GM21367 (cell line): ENCODE results near the gene MYO3A.

ENCODE experiments used
- ATAC-seq: cut with Tn5 transposase; IDR thresholded peaks from one replicate; pipeline ENCODE4 v1.9.1; 2021; ENCODE audit not compliant: unreplicated experiment

Gene MYO3A

GRCh38 chr10:25933653-25934608, at the start of gene MYO3A:
MYO3A (plus strand) TSS chr10:25934229; CDS start chr10:25952111, 17,882 bp downstream.
- no peak for ATAC-seq

GRCh38 chr10:25888627-25889026, 45.4 kb upstream of the MYO3A start:
- ATAC-seq, result no peak

DNA sequence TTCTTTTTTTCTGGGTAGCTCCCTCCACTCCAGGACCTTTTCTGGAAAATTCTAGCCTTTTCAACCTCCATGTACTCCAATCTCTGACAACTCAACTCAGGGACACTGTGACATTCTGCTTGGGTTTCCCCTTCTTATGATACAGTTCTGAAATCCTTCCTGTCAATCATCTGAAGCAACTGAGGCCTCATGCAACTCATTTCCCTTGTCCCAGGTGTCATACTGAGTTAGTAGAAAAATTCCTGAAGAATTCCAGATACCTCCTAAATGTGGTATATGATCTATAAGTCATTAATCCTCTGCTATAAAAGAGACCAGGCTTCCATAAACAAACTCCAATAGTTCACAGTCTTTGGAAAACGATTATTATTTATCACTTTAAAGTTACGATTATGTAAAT, 43.0 kb upstream of the MYO3A start:
- no peak for ATAC-seq

DNA sequence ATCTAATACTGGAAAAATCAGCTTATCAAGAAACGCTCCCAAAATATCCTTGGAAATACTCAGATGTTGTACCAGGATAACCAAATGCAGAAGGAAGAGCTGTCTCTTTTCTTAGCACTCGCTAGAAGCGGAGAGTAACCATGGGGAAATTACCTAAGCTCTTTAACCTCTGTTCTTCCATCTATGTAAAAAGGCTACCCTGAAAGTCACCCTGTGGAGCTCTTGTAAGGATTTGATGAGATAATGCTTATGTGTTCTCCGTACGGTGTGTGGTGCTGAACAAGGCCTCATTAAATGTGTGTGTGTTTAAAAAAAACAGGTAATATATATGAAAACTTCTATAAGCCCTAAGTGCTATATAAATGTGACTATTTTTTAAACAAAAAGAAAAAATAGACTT, 38.2 kb upstream of the MYO3A start:
- no peak for ATAC-seq

DNA sequence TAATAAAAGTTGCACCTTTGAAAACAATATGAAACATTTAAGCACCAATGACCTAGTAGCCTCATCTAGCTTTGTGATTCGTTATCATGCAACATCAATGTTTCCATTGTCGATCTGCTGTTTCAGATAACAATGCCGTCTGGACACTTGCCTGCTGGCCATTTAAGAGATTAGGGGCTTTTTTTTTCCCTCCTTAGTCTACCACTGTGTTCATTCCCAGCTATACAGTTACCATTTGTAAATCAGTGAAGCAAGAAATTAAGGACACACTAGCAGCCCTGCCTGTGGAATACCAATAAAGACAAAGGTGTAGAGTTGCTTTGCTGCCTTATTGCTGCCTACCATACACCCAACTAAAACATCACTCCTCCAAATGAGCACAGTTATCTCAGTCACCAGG, 37.6 kb upstream of the MYO3A start:
- no peak for ATAC-seq

GRCh38 chr10:25899304-25899703, 34.7 kb upstream of the MYO3A start:
- ATAC-seq, result no peak

DNA sequence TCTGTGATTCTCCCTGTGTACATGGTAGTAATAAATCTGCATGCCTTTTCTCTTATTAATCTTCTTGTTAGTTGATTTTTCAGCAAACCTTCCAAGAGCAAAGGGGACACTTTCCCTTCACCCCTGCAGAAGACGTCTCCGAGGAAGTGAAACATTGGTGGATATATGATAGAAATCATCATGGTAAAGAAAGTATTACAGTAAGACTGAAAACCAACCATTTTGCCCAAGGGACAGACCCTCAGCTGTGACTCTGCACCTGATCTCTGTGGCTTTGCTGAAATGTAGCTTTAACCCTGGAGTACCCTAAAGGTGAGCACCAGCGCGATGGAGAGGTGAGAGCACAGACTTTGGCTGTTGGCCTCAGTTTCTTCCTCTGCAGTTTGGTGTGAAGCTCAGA, 32.8 kb upstream of the MYO3A start:
- ATAC-seq, result peak; percentile 51

- ATAC-seq, result peak; percentile 55
These were observed 32.0 kb upstream of the MYO3A start for GRCh38 chr10:25902002-25902401.

DNA sequence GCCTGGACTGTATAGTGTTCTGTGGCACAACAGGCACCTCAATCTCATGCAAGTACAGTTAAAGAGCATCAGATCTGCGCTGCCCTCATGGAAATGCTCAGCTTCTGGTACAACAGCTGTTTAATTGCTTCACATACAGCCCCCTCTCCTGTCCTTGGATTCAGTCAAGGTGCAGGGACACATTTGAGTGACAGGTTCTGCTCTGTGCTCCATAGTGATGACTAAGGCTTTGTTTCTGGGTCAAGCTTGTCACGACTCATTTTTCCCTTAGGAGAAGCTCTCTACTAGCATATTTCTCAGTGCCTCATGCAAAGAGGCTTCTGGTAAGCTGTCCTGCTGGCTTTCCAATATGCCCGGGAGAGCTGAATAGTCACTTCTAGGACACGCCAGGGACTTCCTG, 26.8 kb upstream of the MYO3A start:
- ATAC-seq, result no peak

DNA sequence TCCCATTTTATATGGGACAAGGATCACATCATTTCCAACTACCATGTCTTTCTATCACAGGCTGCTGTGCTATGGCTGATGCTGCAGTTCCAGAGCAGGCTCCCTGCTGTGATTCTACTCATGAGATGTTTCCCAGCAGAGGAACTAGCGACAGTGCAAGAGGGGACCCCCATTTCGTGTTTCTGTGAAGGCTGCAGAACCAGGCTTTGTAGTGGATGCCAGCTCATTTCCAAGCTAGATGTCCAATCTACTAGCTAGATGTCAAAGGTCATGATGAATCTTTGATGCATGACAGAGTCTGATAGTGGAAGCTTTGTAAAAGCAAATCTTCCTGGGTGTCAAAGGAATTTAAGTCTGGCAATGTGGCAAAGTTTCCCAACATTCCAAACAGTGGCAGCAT, 21.2 kb upstream of the MYO3A start:
- ATAC-seq, result no peak

- ATAC-seq, result no peak
These were observed 19.3 kb upstream of the MYO3A start for GRCh38 chr10:25914776-25915175.

DNA sequence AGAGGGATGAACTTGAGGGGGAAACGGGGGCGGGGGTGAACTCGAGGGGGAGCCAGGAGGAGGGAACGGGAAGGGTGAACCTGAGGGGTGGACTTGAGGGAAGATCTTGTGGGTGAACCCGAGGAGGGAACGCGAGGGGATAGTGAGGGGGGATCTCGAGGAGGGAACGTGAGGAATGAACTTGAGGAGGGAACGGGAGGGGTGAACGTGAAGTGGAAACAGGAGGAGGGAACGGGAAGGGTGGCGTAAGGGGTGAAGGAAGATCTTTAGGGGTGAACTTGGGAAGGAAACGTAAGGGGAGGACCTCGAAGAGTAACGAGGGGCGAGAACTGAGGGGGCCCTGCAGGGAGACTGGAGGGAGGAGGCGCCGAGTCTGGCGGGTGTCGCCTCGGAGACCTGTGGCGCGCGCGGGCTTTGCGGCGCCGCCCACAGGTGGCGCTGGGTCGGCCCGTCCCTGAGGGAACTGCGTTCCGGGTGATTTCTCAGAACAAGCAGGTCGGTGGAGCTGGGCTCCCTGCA, 651 bp downstream of the MYO3A start:
- ATAC-seq, result no peak

GRCh38 chr10:25938405-25938804, 4.4 kb downstream of the MYO3A start:
- no peak for ATAC-seq

DNA sequence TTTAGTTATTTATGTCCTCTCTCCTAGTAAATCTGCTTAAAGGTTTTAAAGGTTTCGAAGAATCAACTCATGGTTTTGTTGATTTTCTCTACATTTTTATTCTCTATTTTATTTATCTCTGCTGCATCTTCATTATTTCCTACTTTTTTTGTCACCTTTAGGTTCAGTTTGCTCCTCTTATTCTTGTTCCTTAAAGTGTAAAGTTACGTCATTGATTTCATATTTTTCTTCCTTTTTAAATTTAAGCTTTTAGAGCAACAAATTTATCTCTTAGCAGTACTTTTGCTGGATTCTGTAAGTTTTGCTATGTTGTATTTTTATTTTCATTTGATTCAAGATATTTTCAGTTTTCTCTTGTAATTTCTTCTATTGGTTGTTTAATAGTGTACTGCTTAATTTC, 10.7 kb downstream of the MYO3A start:
- no peak for ATAC-seq

DNA sequence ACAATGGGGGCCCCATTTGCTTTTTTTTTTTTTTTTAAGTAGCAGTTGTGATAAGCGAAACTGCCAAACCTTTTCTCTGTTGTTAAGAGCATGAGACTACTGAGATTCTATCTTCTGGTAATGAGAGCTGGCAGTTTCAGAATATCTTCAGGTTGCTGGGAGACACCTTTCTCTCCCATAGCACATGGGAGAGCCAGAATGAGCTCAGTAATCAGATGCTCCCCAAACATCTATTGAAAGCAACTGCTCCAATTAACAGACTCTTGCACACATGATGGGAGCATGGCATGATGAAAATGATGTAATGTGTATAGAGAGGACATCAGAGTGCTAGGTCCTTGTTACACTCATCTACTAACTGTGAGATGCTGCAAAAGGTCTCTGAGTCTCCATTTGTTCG, 18.8 kb downstream of the MYO3A start:
- no peak for ATAC-seq

- ATAC-seq, result no peak
These were observed 20.8 kb downstream of the MYO3A start for GRCh38 chr10:25954851-25955250.

GRCh38 chr10:25959540-25960232, 25.7 kb downstream of the MYO3A start:
- no peak for ATAC-seq

GRCh38 chr10:25965584-25965983, 31.6 kb downstream of the MYO3A start:
- ATAC-seq, result no peak

- ATAC-seq, result no peak
These were observed 32.8 kb downstream of the MYO3A start for GRCh38 chr10:25966844-25967243.

DNA sequence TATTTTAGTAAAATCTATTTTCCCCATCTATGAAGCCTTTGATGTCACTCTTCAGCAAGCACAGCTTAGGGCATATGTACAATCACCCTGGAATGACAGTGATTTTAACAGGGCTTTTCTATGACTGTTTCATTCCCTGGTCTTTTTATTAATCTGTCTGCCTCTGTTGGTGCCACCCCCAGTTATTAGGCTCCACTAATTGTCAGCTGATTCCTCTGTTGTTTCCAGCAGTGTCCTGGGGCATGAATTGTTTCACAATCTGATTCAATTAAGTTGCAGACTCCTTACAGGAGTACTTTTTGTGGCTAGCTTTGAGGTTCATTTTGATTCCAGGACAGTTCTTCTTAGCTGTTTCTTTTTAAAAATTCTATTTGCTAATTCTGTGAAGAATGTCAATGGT, 38.6 kb downstream of the MYO3A start:
- ATAC-seq, result no peak

DNA sequence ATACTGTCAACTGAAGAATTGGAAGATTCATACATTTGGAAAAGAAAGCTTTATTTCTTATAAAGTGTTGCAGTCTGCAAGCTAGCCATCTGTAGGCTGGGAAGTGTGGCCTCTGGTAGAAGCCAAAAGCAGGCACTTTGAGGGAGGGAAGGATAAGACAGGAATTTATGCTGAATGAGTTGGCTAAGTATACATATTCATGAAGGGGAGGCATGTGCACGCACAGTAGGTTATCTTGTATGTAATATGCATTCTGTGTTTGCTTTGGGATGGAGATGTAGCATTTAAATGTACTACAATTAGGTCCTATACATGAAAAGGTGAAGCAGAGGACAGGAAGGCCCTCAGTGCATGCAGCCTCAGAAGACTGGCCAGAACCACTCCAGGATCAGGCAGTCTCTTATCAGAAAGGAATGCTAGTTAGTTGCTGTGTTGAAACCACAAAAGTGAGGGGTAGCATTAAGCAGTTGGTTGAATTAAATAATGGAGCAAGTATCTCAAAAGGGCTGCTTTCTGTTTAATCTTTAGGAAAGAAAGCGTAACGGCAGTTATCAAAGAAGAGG, 40.9 kb downstream of the MYO3A start:
- ATAC-seq, result no peak

DNA sequence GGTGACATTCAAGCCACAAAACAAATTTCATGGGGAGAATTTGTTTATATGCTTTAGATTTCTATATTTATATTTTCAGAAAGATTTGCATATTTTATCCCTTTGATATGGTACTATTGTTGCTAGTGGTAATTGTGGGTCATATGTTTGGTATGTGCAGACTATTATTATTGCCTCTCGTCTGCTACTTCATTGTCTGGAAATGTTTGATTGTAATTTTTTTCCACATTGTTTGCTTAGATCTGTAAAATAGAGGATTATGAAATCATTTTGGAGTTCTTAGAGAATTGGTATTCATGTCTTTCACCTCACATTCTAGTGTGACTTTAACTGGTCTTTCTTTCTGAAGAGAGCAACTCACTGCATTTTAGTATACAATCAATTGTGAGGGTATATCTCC, 44.7 kb downstream of the MYO3A start:
- ATAC-seq, result no peak
